HepG2 (cell line): Measurements from ENCODE around the gene SLC25A45.

ENCODE experiments used
- CTCF ChIP-seq: sonication (generic); formaldehyde crosslinking; IDR thresholded peaks from 2 replicates; pipeline ENCODE4 v1.5.0; 2020; ENCODE audit warnings: mild to moderate bottlenecking, missing genetic modification reagents, moderate library complexity
- MNT ChIP-seq: fragments of 450-650 bp; IDR thresholded peaks from 2 replicates; pipeline ENCODE4 v1.6.1; 2016
- ZBTB20 ChIP-seq: sonication (generic); formaldehyde crosslinking; IDR thresholded peaks from 2 replicates; pipeline ENCODE4 v1.8.1; 2023; ENCODE audit warnings: missing genetic modification reagents, low read depth, mild to moderate bottlenecking, borderline replicate concordance
- TF ChIP-seq, protein P1 (sequence below), 2 experiments: IDR thresholded peaks; 2 replicates each; pipeline ENCODE4 v1.6.1; 2011 to 2012; ENCODE audit warnings: low read length in 2 of 2, borderline replicate concordance in 1 of 2, low read depth in 1 of 2, mild to moderate bottlenecking in 1 of 2, moderate library complexity in 1 of 2

GRCh38 chr11:65388731-65389130 lies 6.3 kb upstream of the SLC25A45 start:
- no peak for TF ChIP-seq MNT
- no peak for TF ChIP-seq ZBTB20 (CRISPR knock-in tag)
- TF ChIP-seq, protein P1, sequence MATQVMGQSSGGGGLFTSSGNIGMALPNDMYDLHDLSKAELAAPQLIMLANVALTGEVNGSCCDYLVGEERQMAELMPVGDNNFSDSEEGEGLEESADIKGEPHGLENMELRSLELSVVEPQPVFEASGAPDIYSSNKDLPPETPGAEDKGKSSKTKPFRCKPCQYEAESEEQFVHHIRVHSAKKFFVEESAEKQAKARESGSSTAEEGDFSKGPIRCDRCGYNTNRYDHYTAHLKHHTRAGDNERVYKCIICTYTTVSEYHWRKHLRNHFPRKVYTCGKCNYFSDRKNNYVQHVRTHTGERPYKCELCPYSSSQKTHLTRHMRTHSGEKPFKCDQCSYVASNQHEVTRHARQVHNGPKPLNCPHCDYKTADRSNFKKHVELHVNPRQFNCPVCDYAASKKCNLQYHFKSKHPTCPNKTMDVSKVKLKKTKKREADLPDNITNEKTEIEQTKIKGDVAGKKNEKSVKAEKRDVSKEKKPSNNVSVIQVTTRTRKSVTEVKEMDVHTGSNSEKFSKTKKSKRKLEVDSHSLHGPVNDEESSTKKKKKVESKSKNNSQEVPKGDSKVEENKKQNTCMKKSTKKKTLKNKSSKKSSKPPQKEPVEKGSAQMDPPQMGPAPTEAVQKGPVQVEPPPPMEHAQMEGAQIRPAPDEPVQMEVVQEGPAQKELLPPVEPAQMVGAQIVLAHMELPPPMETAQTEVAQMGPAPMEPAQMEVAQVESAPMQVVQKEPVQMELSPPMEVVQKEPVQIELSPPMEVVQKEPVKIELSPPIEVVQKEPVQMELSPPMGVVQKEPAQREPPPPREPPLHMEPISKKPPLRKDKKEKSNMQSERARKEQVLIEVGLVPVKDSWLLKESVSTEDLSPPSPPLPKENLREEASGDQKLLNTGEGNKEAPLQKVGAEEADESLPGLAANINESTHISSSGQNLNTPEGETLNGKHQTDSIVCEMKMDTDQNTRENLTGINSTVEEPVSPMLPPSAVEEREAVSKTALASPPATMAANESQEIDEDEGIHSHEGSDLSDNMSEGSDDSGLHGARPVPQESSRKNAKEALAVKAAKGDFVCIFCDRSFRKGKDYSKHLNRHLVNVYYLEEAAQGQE (IDR thresholded peaks at IDR 0.05; ENCODE audit: borderline replicate concordance in 1 of 2, low read depth in 1 of 2, low read length in 2 of 2) = no peak
- TF ChIP-seq CTCF (CRISPR knock-in tag) = no peak
